Measurements from ENCODE around the gene SHROOM2. TPM values are rescaled to one million over a fixed set of nuclear protein-coding genes. Genes with fewer than 3 reads are reported as not detected.
A peak's percentile ranks its signal among the peaks of the same experiment; 100 is the strongest.

Gene SHROOM2
- total and polyA plus RNA-seq, 2 donors (not counting 1 experiment from before 2014, with no cell fraction given) = under 0.01 to 6.3 TPM

DNA sequence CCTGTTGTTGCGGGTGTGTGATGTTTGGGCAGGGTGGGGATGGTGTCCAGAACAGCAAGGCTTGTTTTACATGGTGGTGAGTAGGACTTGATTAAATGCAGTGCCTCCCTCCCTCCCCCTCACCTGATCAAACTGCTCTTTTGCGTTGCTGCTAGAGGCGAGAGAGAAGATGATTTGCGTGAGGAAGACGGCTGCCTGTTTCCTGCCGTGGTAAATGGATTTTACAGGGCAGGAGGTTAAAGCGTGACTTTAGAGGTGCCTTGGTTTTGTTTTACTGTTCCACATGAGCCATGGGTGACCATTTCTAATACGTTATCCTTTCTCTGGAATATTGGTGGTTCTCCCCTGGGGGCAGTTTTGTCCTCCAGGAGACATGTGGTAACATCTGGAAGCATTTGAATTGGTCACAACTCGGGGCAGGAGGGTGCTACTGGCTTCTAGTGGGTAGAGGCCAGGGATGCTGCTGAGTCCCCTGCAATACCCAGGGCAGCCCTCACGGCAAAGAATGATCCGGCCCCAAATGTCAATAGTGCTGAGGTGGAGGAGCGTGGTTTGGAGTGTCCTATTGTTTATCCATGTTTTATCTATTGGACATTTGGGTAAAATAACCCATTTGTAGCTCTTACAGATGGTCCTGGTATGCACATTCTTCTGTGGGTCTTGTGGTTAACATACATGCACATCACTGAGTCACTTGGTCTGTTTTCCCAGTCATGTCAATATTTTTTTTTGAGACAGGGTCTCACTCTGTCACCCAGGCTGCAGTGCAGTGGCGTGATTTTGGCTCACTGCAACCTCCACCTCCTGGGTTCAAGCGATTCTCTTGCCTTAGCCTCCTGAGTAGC, 73.7 kb downstream of the SHROOM2 start:
- Histone ChIP-seq H2AFZ (ENCODE audit: low read length) (no peak overlapping the region), H3K9ac (ENCODE audit: insufficient read depth, low read length) (no peak overlapping the region), H3K9me3 (ENCODE audit: control insufficient read depth, insufficient read depth, low read depth, low read length) (no peaks in the 10 kb centered on the region), H3K36me3 (ENCODE audit: control insufficient read depth, insufficient read depth, low read length) (no peaks in the 10 kb centered on the region), H3K4me1 (ENCODE audit: control insufficient read depth, extremely low read depth, insufficient read depth, low read length) (no peaks in the 10 kb centered on the region), H3K79me2 (ENCODE audit: control insufficient read depth, insufficient read depth, low read length) (no peaks in the 10 kb centered on the region), H3K4me3 (replicated peaks in 1 of 4; ENCODE audit: control extremely low read depth in 1 of 4, insufficient read depth in 1 of 4, low read depth in 3 of 4, low read length in 4 of 4) (no peak overlapping the region), H3K4me2 (ENCODE audit: extremely low read depth, insufficient read depth, low read length) (no peak overlapping the region), H3K27ac (ENCODE audit: insufficient read depth, low read length) (no peak overlapping the region), H3K27me3 (ENCODE audit: control insufficient read depth, insufficient read depth, low read length) (no peaks in the 10 kb centered on the region), H4K20me1 (ENCODE audit: control insufficient read depth, extremely low read depth, insufficient read depth, low read length) (no peaks in the 10 kb centered on the region)
- DNase-seq (ENCODE audit: low read depth in 2 of 2) = peak; percentile 44 to 86
- no peak for TF ChIP-seq CTCF (conservative IDR thresholded peaks at IDR 0.05 in 1 of 2, IDR thresholded peaks at IDR 0.05 in 1 of 2; ENCODE audit: low read depth in 1 of 2, low read length in 2 of 2)

GRCh38 chrX:9860826-9861225, 74.6 kb downstream of the SHROOM2 start:
- no peak for DNase-seq (ENCODE audit: low read depth in 2 of 2)
- H3K27me3 ChIP-seq (ENCODE audit: control insufficient read depth, insufficient read depth, low read length) = no peaks in the 10 kb centered on the region
- no peak overlapping the region for H3K4me2 ChIP-seq (ENCODE audit: extremely low read depth, insufficient read depth, low read length)
- no peaks in the 10 kb centered on the region for H3K36me3 ChIP-seq (ENCODE audit: control insufficient read depth, insufficient read depth, low read length)
- no peaks in the 10 kb centered on the region for H3K79me2 ChIP-seq (ENCODE audit: control insufficient read depth, insufficient read depth, low read length)
- no peak overlapping the region for H3K4me3 ChIP-seq (replicated peaks in 1 of 4; ENCODE audit: control extremely low read depth in 1 of 4, insufficient read depth in 1 of 4, low read depth in 3 of 4, low read length in 4 of 4)
- no peak overlapping the region for H3K9ac ChIP-seq (ENCODE audit: insufficient read depth, low read length)
- H3K9me3 ChIP-seq (ENCODE audit: control insufficient read depth, insufficient read depth, low read depth, low read length) = no peaks in the 10 kb centered on the region
- no peak overlapping the region for H3K27ac ChIP-seq (ENCODE audit: insufficient read depth, low read length)
- H4K20me1 ChIP-seq (ENCODE audit: control insufficient read depth, extremely low read depth, insufficient read depth, low read length) = no peaks in the 10 kb centered on the region
- H3K4me1 ChIP-seq (ENCODE audit: control insufficient read depth, extremely low read depth, insufficient read depth, low read length) = no peaks in the 10 kb centered on the region
- H2AFZ ChIP-seq (ENCODE audit: low read length) = no peak overlapping the region
- no peak for TF ChIP-seq EZH2 (IDR thresholded peaks at IDR 0.05; ENCODE audit: low read length, missing control alignments)
- TF ChIP-seq CTCF (conservative IDR thresholded peaks at IDR 0.05 in 1 of 2, IDR thresholded peaks at IDR 0.05 in 1 of 2; ENCODE audit: low read depth in 1 of 2, low read length in 2 of 2) = no peak

- Histone ChIP-seq H3K27ac (ENCODE audit: insufficient read depth, low read length) (no peak overlapping the region), H3K36me3 (ENCODE audit: control insufficient read depth, insufficient read depth, low read length) (no peaks in the 10 kb centered on the region), H3K27me3 (ENCODE audit: control insufficient read depth, insufficient read depth, low read length) (no peaks in the 10 kb centered on the region), H3K4me3 (replicated peaks in 1 of 4; ENCODE audit: control extremely low read depth in 1 of 4, insufficient read depth in 1 of 4, low read depth in 3 of 4, low read length in 4 of 4) (no peak overlapping the region), H3K4me2 (ENCODE audit: extremely low read depth, insufficient read depth, low read length) (no peak overlapping the region), H3K79me2 (ENCODE audit: control insufficient read depth, insufficient read depth, low read length) (no peaks in the 10 kb centered on the region), H2AFZ (ENCODE audit: low read length) (no peak overlapping the region), H3K9ac (ENCODE audit: insufficient read depth, low read length) (no peak overlapping the region), H3K9me3 (ENCODE audit: control insufficient read depth, insufficient read depth, low read depth, low read length) (no peaks in the 10 kb centered on the region), H3K4me1 (ENCODE audit: control insufficient read depth, extremely low read depth, insufficient read depth, low read length) (no peaks in the 10 kb centered on the region), H4K20me1 (ENCODE audit: control insufficient read depth, extremely low read depth, insufficient read depth, low read length) (no peaks in the 10 kb centered on the region)
- no peak for DNase-seq (ENCODE audit: low read depth in 2 of 2)
- TF ChIP-seq CTCF (conservative IDR thresholded peaks at IDR 0.05 in 1 of 2, IDR thresholded peaks at IDR 0.05 in 1 of 2; ENCODE audit: low read depth in 1 of 2, low read length in 2 of 2) (no peak), EZH2 (IDR thresholded peaks at IDR 0.05; ENCODE audit: low read length, missing control alignments) (no peak)
Observed at GRCh38 chrX:9861711-9862110, 75.5 kb downstream of the SHROOM2 start.
